GM19328 (cell line): ENCODE data around the gene CEMIP.

Experiments
- ATAC-seq: cut with Tn5 transposase; IDR thresholded peaks from one replicate; pipeline ENCODE4 v1.9.1; 2021; ENCODE audit warnings: mild to moderate bottlenecking, moderate library complexity; ENCODE audit not compliant: unreplicated experiment

CEMIP gene, protein sequence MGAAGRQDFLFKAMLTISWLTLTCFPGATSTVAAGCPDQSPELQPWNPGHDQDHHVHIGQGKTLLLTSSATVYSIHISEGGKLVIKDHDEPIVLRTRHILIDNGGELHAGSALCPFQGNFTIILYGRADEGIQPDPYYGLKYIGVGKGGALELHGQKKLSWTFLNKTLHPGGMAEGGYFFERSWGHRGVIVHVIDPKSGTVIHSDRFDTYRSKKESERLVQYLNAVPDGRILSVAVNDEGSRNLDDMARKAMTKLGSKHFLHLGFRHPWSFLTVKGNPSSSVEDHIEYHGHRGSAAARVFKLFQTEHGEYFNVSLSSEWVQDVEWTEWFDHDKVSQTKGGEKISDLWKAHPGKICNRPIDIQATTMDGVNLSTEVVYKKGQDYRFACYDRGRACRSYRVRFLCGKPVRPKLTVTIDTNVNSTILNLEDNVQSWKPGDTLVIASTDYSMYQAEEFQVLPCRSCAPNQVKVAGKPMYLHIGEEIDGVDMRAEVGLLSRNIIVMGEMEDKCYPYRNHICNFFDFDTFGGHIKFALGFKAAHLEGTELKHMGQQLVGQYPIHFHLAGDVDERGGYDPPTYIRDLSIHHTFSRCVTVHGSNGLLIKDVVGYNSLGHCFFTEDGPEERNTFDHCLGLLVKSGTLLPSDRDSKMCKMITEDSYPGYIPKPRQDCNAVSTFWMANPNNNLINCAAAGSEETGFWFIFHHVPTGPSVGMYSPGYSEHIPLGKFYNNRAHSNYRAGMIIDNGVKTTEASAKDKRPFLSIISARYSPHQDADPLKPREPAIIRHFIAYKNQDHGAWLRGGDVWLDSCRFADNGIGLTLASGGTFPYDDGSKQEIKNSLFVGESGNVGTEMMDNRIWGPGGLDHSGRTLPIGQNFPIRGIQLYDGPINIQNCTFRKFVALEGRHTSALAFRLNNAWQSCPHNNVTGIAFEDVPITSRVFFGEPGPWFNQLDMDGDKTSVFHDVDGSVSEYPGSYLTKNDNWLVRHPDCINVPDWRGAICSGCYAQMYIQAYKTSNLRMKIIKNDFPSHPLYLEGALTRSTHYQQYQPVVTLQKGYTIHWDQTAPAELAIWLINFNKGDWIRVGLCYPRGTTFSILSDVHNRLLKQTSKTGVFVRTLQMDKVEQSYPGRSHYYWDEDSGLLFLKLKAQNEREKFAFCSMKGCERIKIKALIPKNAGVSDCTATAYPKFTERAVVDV (N-terminal part only)

DNA sequence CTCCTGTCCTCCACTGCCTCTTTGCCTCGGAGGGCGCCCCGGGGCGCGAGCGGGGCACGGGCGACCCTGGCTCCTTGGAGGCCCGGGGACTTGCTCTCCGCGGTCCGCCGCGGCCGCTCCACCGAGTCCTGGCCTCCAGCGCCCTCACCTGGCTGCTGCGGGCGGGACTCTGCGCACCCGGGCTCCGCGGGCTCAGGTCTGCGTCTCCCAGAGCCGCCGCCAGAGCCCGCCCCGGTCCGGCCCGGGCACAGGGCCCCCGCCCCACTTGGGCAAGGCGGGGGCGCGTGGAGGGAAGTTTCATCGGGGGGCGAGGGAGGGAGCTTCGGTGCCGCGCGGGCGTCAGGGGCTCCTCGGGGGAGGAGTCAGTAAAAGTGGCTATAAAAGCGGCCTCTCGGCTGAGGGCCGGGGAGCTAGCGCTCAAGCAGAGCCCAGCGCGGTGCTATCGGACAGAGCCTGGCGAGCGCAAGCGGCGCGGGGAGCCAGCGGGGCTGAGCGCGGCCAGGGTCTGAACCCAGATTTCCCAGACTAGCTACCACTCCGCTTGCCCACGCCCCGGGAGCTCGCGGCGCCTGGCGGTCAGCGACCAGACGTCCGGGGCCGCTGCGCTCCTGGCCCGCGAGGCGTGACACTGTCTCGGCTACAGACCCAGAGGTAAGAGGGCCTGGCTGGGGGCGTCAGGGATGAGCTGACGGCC lies at the start of gene CEMIP:
CEMIP (plus strand) TSS at position 407 of the 694 bp plus-strand sequence. CDS start 94,510 bp downstream, outside the sequence.
- no peak for ATAC-seq

DNA sequence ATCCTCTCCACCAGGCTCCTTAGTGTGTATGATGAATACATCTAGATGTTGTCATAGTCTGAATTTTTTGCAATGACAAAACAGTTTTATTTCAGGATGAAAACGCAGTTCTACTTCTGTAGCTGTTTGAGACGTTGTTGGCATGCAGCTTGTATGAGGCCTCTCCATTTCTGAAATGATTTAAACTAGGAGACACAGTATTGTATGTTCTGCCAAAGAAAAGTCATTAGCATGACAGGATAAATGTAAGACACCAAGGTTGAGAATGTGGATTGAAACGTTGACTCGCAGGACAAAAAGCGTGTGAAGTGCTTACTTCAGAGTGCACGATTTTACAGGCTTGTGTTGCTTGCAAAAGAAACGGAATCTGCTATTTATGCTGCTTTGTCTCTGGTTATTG lies 48.8 kb upstream of the CEMIP start:
- ATAC-seq = no peak

- ATAC-seq = no peak
Observed at GRCh38 chr15:80730926-80731325, 48.2 kb upstream of the CEMIP start.

DNA sequence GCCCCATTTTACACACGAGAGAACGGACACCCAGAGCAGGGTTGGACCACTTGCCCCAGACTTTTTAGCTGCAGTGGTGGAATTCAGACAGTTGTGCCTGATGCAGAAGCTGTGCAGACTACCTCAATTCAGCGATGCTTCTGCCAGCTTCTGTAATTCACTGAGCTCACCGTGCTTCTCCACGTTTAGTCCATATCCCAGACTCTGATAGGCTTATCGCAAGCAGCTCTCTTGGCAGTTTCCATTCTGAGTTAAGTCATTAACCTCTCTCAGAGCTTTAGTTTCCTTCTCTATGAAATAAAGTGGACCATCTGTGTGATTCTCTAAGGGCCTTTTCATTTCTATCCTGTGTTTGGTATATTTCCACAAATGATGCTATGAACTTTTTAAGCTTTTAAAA lies 47.0 kb upstream of the CEMIP start:
- ATAC-seq = no peak

DNA sequence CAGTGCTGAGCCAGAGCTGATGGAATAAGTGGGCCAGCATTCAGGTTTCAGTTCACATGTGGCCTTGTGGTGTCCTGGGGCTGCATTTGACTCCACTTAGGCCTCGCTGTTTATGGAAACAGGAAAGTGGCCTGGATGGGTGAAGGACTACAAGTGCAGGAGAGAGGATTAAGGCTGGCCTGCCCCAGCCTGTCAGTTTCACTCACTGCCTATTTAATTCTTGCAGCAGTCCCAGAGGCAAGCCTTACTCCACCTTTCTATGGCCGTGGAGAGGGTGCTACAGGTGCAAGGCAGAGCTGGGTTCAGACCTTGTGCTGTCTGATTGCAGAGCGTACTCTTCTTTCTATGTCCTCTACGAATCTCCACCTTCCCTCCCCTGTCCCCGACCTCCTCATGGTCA lies 46.4 kb upstream of the CEMIP start:
- no peak for ATAC-seq

DNA sequence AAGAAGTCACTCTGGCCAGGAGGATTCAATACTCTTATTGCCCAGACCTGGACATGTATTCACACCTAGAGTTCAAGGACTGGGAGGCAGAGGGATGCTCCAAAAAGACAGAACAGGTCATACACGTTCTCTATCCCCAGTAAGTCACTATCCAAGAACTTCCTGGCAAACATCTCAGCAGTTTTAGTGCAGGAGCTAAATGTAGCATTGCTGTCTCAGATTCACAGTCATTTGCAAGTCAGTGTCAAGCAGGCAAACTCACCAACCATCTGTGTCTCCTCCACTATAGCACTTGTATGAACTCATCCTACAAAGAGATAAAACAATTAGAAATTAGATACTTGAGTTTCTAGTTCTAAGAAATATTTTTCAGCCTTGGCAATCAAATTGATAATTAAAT lies 45.7 kb upstream of the CEMIP start:
- ATAC-seq = no peak

GRCh38 chr15:80735344-80735743 lies 43.8 kb upstream of the CEMIP start:
- ATAC-seq = no peak

DNA sequence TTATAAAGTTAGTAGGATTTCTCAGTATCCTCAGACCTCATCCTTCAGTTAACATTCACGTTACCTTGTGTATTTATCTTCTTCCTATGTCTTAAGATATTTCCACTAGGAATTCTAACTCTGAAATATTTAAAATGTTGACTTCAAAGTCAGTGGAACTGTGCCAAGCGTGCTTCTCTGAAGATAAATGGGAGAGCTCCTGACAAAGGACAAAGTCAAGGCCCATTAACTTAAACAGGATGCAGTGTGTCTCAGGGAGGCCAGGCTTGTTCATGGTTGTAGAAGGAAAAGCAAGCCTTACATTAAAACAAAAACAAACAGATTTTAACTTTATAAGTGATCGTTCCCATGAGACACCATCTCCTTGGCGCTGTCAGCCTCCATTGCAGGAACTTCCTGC lies 42.6 kb upstream of the CEMIP start:
- no peak for ATAC-seq

DNA sequence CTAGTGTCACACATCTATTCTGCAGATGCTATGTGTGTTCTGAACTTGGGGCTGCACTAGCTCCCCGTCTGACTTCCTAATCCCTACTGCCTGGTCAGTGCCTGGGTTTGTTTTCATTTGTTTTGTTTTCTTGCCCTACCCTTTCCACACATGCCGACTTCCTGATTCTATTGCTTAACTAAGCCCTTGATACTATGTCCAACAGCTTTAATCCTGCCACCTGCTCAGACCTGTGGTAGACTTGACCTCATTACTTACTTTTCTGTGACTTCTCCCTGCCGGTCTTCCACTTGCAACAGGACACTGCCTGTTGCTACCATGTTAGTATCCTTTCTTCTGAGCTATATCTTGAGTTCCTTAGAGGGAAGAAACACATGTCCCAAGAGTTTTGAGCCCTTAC lies 39.3 kb upstream of the CEMIP start:
- no peak for ATAC-seq

- ATAC-seq = no peak
Observed at GRCh38 chr15:80742081-80742480, 37.1 kb upstream of the CEMIP start.

DNA sequence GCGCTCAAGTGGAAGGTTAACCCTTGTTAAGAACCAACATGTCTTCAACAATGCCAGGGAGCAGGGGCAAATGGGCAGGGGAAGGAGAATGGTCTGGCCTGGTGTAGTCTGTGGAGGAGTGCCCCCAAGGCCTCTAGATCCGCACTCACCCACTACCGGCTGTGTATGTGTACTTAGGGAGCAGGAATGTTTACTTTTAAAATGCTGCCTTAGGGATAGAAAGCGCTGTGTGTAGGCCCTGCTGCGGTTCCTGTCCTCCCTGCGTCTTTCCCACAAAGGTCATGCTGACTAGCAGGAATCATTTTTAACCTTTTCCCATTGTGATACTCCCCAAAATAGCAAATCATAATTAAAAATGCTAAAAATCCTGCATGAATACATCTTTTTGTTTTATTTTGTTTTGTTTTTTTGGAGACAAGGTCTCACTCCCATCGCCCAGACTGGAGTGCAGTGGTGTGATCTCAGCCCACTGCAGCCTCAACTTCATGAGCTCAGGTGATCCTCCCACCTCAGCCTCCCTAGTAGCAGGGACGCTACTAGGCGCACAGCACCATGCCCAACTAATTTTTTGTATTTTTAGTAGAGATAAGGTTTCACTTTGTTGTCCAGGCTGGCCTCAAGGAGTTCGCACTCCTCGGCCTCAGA lies 35.9 kb upstream of the CEMIP start:
- ATAC-seq = no peak

GRCh38 chr15:80744415-80744814 lies 34.8 kb upstream of the CEMIP start:
- no peak for ATAC-seq

GRCh38 chr15:80744826-80745225 lies 34.3 kb upstream of the CEMIP start:
- ATAC-seq = no peak

GRCh38 chr15:80745888-80746287 lies 33.3 kb upstream of the CEMIP start:
- ATAC-seq = no peak

GRCh38 chr15:80747317-80748053 lies 31.7 kb upstream of the CEMIP start:
- no peak for ATAC-seq

- no peak for ATAC-seq
Observed at GRCh38 chr15:80749589-80749988, 29.6 kb upstream of the CEMIP start.

DNA sequence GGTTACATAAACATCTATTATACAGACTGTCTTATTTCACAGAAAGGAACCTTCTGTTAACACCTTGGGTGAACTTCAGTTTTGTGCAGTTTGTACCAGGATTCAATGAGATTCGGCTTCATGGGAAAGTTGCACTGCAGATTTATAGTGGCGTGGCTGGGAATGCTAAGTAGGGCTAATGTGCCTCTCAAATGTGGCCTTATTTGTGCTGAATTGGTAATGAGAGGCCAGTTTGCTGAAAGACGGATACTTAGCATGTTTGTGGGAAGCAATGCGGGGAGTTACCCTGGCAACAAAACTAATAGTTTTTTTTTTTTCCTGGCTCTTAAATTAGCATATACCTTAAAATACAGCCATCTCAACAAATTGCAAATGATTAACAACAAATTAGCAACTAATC lies 28.6 kb upstream of the CEMIP start:
- ATAC-seq = no peak

DNA sequence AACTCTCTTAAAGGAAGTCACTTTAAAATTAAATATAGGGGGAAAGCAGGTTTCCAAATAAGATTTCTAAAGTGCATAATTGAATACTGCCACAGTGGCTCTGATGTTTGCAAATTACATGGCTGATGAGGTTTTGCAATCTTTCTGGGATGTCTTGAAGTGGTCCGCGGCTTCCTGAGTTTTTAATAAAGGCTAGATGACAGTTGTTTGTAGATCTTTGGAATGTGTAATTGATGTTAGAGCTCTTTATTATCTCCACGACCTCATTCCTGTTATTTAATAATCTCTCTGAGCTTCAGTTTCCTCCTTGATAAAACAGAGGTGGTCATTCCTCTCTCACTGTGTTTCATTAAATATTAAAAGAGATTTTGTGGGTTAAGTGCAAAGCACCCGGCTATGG lies 27.0 kb upstream of the CEMIP start:
- ATAC-seq = no peak

- ATAC-seq = no peak
Observed at GRCh38 chr15:80753161-80753560, 26.0 kb upstream of the CEMIP start.

DNA sequence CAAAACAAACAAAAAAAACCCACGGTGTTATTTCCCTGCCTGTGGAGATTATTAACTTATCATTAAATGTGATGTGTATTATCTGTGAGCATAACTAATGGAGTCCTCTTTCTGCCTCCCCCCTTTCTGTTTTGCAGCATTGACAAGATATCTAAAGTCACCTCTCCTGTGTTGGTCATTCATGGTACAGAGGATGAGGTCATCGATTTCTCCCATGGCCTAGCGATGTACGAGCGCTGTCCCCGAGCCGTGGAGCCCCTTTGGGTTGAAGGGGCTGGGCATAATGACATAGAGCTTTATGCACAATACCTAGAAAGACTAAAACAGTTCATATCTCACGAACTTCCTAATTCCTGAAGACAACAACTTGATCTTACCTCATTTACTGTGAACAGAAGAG lies 25.2 kb upstream of the CEMIP start:
- ATAC-seq = no peak
